ENCODE results near the gene COPG1. TPM values are rescaled to one million over a fixed set of nuclear protein-coding genes. Genes with fewer than 3 reads are reported as not detected.

Gene COPG1
- total and polyA plus RNA-seq, 2 experiments from 2014 or later = 169 to 185 TPM

- no peaks in the 10 kb centered on the region for H3K36me3 ChIP-seq (replicated peaks; ENCODE audit: insufficient read depth, low read depth)
- H3K9me3 ChIP-seq (ENCODE audit: low read depth) = no peaks in the 10 kb centered on the region
- 99% methylated on average over 3 of the region's 3 CpGs for WGBS (ENCODE audit: low lambda C conversion rate, missing lambda C conversion rate)
- H4K20me1 ChIP-seq (ENCODE audit: insufficient read depth, poor library complexity, severe bottlenecking) = no peaks in the 10 kb centered on the region
- H3K4me2 ChIP-seq = no peak overlapping the region
- no peaks in the 10 kb centered on the region for H3K9me2 ChIP-seq (replicated peaks; ENCODE audit: insufficient read depth)
- H3K27ac ChIP-seq = no peak overlapping the region
- no peak for DNase-seq (ENCODE audit: low spot score)
- H3K4me3 ChIP-seq = no peak overlapping the region
- H2AFZ ChIP-seq = no peak overlapping the region
- no peaks in the 10 kb centered on the region for H3K4me1 ChIP-seq (ENCODE audit: insufficient read depth)
- H3K27me3 ChIP-seq = no peaks in the 10 kb centered on the region
- TF ChIP-seq EZH2phosphoT487 (IDR thresholded peaks at IDR 0.05; ENCODE audit: low read depth, severe bottlenecking, unreplicated experiment) (no peak), EZH2 (IDR thresholded peaks at IDR 0.05; ENCODE audit: borderline replicate concordance) (no peak)
- TF ChIP-seq, protein P1, sequence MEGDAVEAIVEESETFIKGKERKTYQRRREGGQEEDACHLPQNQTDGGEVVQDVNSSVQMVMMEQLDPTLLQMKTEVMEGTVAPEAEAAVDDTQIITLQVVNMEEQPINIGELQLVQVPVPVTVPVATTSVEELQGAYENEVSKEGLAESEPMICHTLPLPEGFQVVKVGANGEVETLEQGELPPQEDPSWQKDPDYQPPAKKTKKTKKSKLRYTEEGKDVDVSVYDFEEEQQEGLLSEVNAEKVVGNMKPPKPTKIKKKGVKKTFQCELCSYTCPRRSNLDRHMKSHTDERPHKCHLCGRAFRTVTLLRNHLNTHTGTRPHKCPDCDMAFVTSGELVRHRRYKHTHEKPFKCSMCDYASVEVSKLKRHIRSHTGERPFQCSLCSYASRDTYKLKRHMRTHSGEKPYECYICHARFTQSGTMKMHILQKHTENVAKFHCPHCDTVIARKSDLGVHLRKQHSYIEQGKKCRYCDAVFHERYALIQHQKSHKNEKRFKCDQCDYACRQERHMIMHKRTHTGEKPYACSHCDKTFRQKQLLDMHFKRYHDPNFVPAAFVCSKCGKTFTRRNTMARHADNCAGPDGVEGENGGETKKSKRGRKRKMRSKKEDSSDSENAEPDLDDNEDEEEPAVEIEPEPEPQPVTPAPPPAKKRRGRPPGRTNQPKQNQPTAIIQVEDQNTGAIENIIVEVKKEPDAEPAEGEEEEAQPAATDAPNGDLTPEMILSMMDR (IDR thresholded peaks at IDR 0.05; ENCODE audit: poor library complexity) = no peak
- H3K79me2 ChIP-seq = peaks cover 5% of the 10 kb centered on the region
Observed at GRCh38 chr3:129288446-129288845, 39.0 kb downstream of the COPG1 start.

DNA sequence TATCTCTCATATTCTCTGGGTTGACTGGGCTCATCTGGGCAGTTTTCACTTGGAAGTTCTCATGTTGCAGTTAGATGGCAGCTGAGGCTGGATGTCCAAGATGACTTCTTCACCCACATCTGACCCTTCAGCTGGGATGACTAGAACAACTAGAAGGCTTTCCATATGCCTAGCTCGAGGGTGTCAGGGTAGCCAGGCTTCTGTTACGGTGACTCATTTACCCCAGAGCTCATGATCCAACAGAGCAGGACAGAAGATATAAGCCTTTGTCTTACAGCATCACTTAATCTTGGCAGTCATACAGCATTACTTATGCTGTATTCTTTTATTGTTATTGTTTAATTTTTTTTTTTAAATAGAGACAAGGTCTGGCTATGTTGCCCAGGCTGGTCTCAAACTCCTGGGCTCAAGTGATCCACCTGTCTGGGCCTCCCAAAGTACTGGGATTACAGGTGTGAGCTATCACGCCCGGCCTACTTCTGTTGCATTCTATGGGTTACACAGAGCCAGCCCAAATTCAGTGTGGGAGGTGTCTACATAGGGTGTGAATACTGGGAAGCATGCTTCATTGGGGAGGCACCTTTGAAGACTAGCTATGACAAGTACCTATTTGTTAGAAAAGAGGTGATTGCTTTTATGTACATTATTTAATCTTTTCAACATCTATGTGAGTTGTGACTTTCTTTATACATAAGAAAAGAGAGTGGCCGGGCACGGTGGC, 40.0 kb downstream of the COPG1 start:
- Histone ChIP-seq H3K27me3 (no peaks in the 10 kb centered on the region), H3K79me2 (peaks cover 5% of the 10 kb centered on the region), H3K9me3 (ENCODE audit: low read depth) (no peaks in the 10 kb centered on the region), H3K4me1 (ENCODE audit: insufficient read depth) (no peaks in the 10 kb centered on the region), H3K27ac (no peak overlapping the region), H3K9me2 (replicated peaks; ENCODE audit: insufficient read depth) (no peaks in the 10 kb centered on the region), H4K20me1 (ENCODE audit: insufficient read depth, poor library complexity, severe bottlenecking) (no peaks in the 10 kb centered on the region), H3K36me3 (replicated peaks; ENCODE audit: insufficient read depth, low read depth) (no peaks in the 10 kb centered on the region), H3K4me3 (no peak overlapping the region), H3K4me2 (no peak overlapping the region), H2AFZ (no peak overlapping the region)
- no peak for DNase-seq (ENCODE audit: low spot score)
- WGBS (ENCODE audit: low lambda C conversion rate, missing lambda C conversion rate) = 95% methylated on average over 6 of the region's 6 CpGs
- TF ChIP-seq EZH2phosphoT487 (IDR thresholded peaks at IDR 0.05; ENCODE audit: low read depth, severe bottlenecking, unreplicated experiment) = no peak
- TF ChIP-seq, protein P1 (IDR thresholded peaks at IDR 0.05; ENCODE audit: poor library complexity) = no peak
- TF ChIP-seq EZH2 (IDR thresholded peaks at IDR 0.05; ENCODE audit: borderline replicate concordance) = no peak

GRCh38 chr3:129291236-129291886, 42.0 kb downstream of the COPG1 start:
- TF ChIP-seq, protein P1 (IDR thresholded peaks at IDR 0.05; ENCODE audit: poor library complexity) = no peak
- TF ChIP-seq EZH2 (IDR thresholded peaks at IDR 0.05; ENCODE audit: borderline replicate concordance) = no peak
- no peak for TF ChIP-seq EZH2phosphoT487 (IDR thresholded peaks at IDR 0.05; ENCODE audit: low read depth, severe bottlenecking, unreplicated experiment)
- no peaks in the 10 kb centered on the region for H3K9me2 ChIP-seq (replicated peaks; ENCODE audit: insufficient read depth)
- H3K27me3 ChIP-seq = no peaks in the 10 kb centered on the region
- 81% methylated on average over 4 of the region's 4 CpGs for WGBS (ENCODE audit: low lambda C conversion rate, missing lambda C conversion rate)
- H3K79me2 ChIP-seq = no peaks in the 10 kb centered on the region
- H2AFZ ChIP-seq = no peak overlapping the region
- no peaks in the 10 kb centered on the region for H3K9me3 ChIP-seq (ENCODE audit: low read depth)
- no peak overlapping the region for H3K27ac ChIP-seq
- no peak overlapping the region for H3K4me2 ChIP-seq
- no peaks in the 10 kb centered on the region for H3K36me3 ChIP-seq (replicated peaks; ENCODE audit: insufficient read depth, low read depth)
- H4K20me1 ChIP-seq (ENCODE audit: insufficient read depth, poor library complexity, severe bottlenecking) = no peaks in the 10 kb centered on the region
- H3K4me1 ChIP-seq (ENCODE audit: insufficient read depth) = no peaks in the 10 kb centered on the region
- H3K4me3 ChIP-seq = no peak overlapping the region
- DNase-seq (ENCODE audit: low spot score) = no peak

Data from hepatocyte (in vitro differentiated cells).